GM12864 (cell line): ENCODE measurements around the gene HSD17B13.
A peak's percentile ranks its signal among the peaks of the same experiment; 100 is the strongest.

Experiments
- DNase-seq: peaks from one replicate; pipeline ENCODE4 v3.0.0-alpha.2; 2011; ENCODE audit warnings: low read depth
- H3K4me3 ChIP-seq: 2 replicates; pipeline ENCODE4 v1.5.1; 2011; ENCODE audit warnings: mild to moderate bottlenecking, low read depth, low read length, control low read depth
- TF ChIP-seq, protein P1 (sequence below): IDR thresholded peaks from 2 replicates; pipeline ENCODE4 v1.5.1; 2011; ENCODE audit warnings: low read depth, mild to moderate bottlenecking, moderate library complexity, low read length, control low read depth, inconsistent platforms; ENCODE audit errors: missing control alignments

Gene HSD17B13

GRCh38 chr4:87278335-87278794, 44.3 kb downstream of the HSD17B13 start:
- DNase-seq, result no peak
- H3K4me3 ChIP-seq, result no peak overlapping the region
- TF ChIP-seq, protein P1, sequence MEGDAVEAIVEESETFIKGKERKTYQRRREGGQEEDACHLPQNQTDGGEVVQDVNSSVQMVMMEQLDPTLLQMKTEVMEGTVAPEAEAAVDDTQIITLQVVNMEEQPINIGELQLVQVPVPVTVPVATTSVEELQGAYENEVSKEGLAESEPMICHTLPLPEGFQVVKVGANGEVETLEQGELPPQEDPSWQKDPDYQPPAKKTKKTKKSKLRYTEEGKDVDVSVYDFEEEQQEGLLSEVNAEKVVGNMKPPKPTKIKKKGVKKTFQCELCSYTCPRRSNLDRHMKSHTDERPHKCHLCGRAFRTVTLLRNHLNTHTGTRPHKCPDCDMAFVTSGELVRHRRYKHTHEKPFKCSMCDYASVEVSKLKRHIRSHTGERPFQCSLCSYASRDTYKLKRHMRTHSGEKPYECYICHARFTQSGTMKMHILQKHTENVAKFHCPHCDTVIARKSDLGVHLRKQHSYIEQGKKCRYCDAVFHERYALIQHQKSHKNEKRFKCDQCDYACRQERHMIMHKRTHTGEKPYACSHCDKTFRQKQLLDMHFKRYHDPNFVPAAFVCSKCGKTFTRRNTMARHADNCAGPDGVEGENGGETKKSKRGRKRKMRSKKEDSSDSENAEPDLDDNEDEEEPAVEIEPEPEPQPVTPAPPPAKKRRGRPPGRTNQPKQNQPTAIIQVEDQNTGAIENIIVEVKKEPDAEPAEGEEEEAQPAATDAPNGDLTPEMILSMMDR, result no peak

- DNase-seq, result no peak
- H3K4me3 ChIP-seq, result no peak overlapping the region
- TF ChIP-seq, protein P1, result no peak
Measured at GRCh38 chr4:87275311-87275710, 47.4 kb downstream of the HSD17B13 start.

- no peak overlapping the region for H3K4me3 ChIP-seq
- TF ChIP-seq, protein P1, result no peak
- DNase-seq, result no peak
Measured at GRCh38 chr4:87274803-87275202, 47.9 kb downstream of the HSD17B13 start.

DNA sequence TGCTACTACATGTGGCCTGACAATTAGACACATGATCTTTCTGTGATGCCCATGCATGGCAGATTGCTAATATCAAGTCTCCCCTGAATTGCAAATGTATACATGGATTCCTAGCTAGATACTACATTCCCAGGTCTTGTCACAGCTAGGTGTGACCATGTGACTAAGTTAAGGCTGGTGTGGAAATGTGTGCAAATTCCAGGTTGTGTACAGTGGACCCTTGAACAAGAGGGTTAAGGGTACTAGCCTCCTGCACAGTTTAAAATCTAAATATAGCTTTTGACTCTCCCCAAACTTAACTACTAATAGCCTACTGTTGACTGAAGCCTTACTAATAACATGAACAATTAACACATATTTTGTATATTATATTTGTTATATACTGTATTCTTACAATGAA, 48.4 kb downstream of the HSD17B13 start:
- TF ChIP-seq, protein P1, result no peak
- DNase-seq, result no peak
- H3K4me3 ChIP-seq, result no peak overlapping the region

DNA sequence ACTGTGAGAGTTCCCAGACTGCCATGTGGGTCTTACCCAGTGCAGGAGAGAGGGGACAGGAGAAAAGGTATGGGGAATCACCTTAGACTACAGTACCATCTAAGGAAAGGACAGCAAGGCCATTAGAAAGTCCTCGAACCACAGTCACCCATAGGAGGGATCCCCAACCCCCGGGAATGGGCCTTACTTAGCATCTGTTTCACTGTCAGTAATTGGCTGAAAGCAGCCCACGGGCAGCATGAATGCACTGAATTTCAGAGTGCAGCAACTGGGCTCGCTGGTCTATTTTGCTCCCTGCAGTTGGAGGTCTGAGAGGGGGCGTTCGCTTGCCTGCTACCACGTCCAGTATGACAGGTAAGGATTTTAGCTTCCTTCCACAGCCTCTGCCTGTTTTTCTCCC, 51.9 kb downstream of the HSD17B13 start:
- no peak for DNase-seq
- TF ChIP-seq, protein P1, result no peak
- H3K4me3 ChIP-seq, result no peak overlapping the region

- H3K4me3 ChIP-seq, result no peak overlapping the region
- TF ChIP-seq, protein P1, result peak; percentile 29
- no peak for DNase-seq
Measured at GRCh38 chr4:87270144-87270543, 52.5 kb downstream of the HSD17B13 start.

GRCh38 chr4:87268411-87268810, 54.3 kb downstream of the HSD17B13 start:
- TF ChIP-seq, protein P1, result no peak
- no peak for DNase-seq
- H3K4me3 ChIP-seq, result no peak overlapping the region
